Measurements from ENCODE around the gene UHMK1.

GRCh38 chr1:162500805-162501204 lies 3.2 kb downstream of the UHMK1 start:
- TF ChIP-seq CTCF (IDR thresholded peaks at IDR 0.05) (no peak), POLR2A (IDR thresholded peaks at IDR 0.05) (no peak)

Data from upper lobe of left lung (tissue), 4 donors.